ENCODE data around the gene RUVBL1.

GRCh38 chr3:128098234-128098633 is 25.4 kb downstream of the RUVBL1 start:
- TF ChIP-seq POLR2A (IDR thresholded peaks at IDR 0.05; ENCODE audit: low read depth, low read length) (no peak), POLR2AphosphoS5 (IDR thresholded peaks at IDR 0.05; ENCODE audit: low read depth, low read length) (no peak)

Measured in GM12892 (cell line).